OCI-LY1 (cell line): Measurements from ENCODE around the gene MBD5.

Experiments
- H2AFZ ChIP-seq: fragments of 200-600 bp; sonication (generic), shearing (Covaris generic); 2 replicates; pipeline ENCODE4 v1.6.0; 2014; ENCODE audit warnings: antibody characterized with exemption, mild to moderate bottlenecking, low read length
- H3F3A ChIP-seq: fragments of 200-600 bp; sonication (generic), shearing (Covaris generic); 2 replicates; pipeline ENCODE4 v1.6.0; 2014; ENCODE audit warnings: mild to moderate bottlenecking, antibody characterized with exemption, low read length, moderate library complexity; ENCODE audit not compliant: insufficient read depth
- H3K27ac ChIP-seq: fragments of 200-600 bp; sonication (generic); 2 replicates; pipeline ENCODE4 v1.5.1; 2014; ENCODE audit warnings: low read length, mixed run types, mild to moderate bottlenecking, low read depth; ENCODE audit not compliant: poor library complexity, severe bottlenecking
- H3K27me3 ChIP-seq: fragments of 200-600 bp; sonication (generic); 2 replicates; pipeline ENCODE4 v1.6.0; 2014; ENCODE audit warnings: antibody characterized with exemption, mild to moderate bottlenecking, low read length, moderate library complexity; ENCODE audit not compliant: insufficient read depth
- H3K36me3 ChIP-seq: fragments of 200-600 bp; sonication (generic); 2 replicates; pipeline ENCODE4 v1.6.1; 2014; ENCODE audit warnings: mild to moderate bottlenecking, antibody characterized with exemption, low read length, moderate library complexity, mixed read lengths; ENCODE audit not compliant: insufficient read depth
- H3K4me1 ChIP-seq: fragments of 200-600 bp; sonication (generic); 2 replicates; pipeline ENCODE4 v1.5.1; 2014; ENCODE audit warnings: mild to moderate bottlenecking, low read length, moderate library complexity; ENCODE audit not compliant: insufficient read depth, severe bottlenecking
- H3K4me2 ChIP-seq: fragments of 200-600 bp; sonication (generic), shearing (Covaris generic); 2 replicates; pipeline ENCODE4 v1.6.1; 2014; ENCODE audit warnings: low read length
- H3K4me3 ChIP-seq: fragments of 200-600 bp; sonication (generic); 2 replicates; pipeline ENCODE4 v1.5.1; 2014; ENCODE audit warnings: low read length, low read depth, mild to moderate bottlenecking, mixed read lengths; ENCODE audit not compliant: poor library complexity, severe bottlenecking
- H3K79me2 ChIP-seq: fragments of 200-600 bp; shearing (Covaris generic); 2 replicates; pipeline ENCODE4 v1.6.1; 2016; ENCODE audit warnings: mixed run types, low read length, mixed read lengths; ENCODE audit not compliant: insufficient read depth
- H3K9ac ChIP-seq: fragments of 200-600 bp; sonication (generic), shearing (Covaris generic); 2 replicates; pipeline ENCODE4 v1.6.1; 2014; ENCODE audit warnings: mild to moderate bottlenecking, low read length, mixed read lengths
- H3K9me2 ChIP-seq: fragments of 200-600 bp; sonication (generic), shearing (Covaris generic); 2 replicates; pipeline ENCODE4 v1.6.1; 2014; ENCODE audit warnings: low read depth, mild to moderate bottlenecking, low read length, mixed read lengths
- H3K9me3 ChIP-seq: fragments of 200-600 bp; shearing (Covaris generic); 2 replicates; pipeline ENCODE4 v1.6.1; 2014; ENCODE audit warnings: low read length, mixed read lengths
- H4K20me1 ChIP-seq: fragments of 200-600 bp; sonication (generic), shearing (Covaris generic); 2 replicates; pipeline ENCODE4 v1.6.0; 2016; ENCODE audit warnings: mild to moderate bottlenecking, low read length; ENCODE audit not compliant: insufficient read depth
- CTCF ChIP-seq: fragments of 200-600 bp; sonication (generic), shearing (Covaris generic); IDR thresholded peaks from 2 replicates; pipeline ENCODE4 v1.5.1; 2017; ENCODE audit warnings: mild to moderate bottlenecking, antibody characterized with exemption, low read length, moderate library complexity, mixed read lengths
- EZH2 ChIP-seq: fragments of 200-600 bp; sonication (generic), shearing (Covaris generic); IDR thresholded peaks from 2 replicates; pipeline ENCODE4 v1.8.0; 2017; ENCODE audit warnings: borderline replicate concordance, mixed run types, mild to moderate bottlenecking, antibody characterized with exemption, low read length, moderate library complexity, mixed read lengths

MBD5 gene

GRCh38 chr2:148525130-148525529 is 504.2 kb downstream of the MBD5 start:
- Histone ChIP-seq H3K9ac (no peak overlapping the region), H3K9me3 (no peaks in the 10 kb centered on the region), H3K4me2 (no peak overlapping the region), H3K4me1 (no peaks in the 10 kb centered on the region), H3K79me2 (no peaks in the 10 kb centered on the region), H3K4me3 (no peak overlapping the region), H3F3A (no peaks in the 10 kb centered on the region), H3K9me2 (no peaks in the 10 kb centered on the region), H3K27me3 (no peaks in the 10 kb centered on the region), H2AFZ (no peak overlapping the region), H3K27ac (no peak overlapping the region), H3K36me3 (no peaks in the 10 kb centered on the region), H4K20me1 (no peaks in the 10 kb centered on the region)
- TF ChIP-seq CTCF (no peak), EZH2 (no peak)

- Histone ChIP-seq H3K4me2 (no peak overlapping the region), H3K9me2 (no peaks in the 10 kb centered on the region)
Observed at GRCh38 chr2:148526509-148527346, 505.8 kb downstream of the MBD5 start.

GRCh38 chr2:148527488-148528340 is 506.8 kb downstream of the MBD5 start:
- H3K9me2 ChIP-seq: no peaks in the 10 kb centered on the region
- H3F3A ChIP-seq: no peaks in the 10 kb centered on the region
- H3K4me1 ChIP-seq: no peaks in the 10 kb centered on the region
- TF ChIP-seq CTCF: no peak
- TF ChIP-seq EZH2: no peak
- H3K4me2 ChIP-seq: no peak overlapping the region
- no peak overlapping the region for H3K9ac ChIP-seq
- H3K36me3 ChIP-seq: no peaks in the 10 kb centered on the region
- no peak overlapping the region for H3K4me3 ChIP-seq
- no peaks in the 10 kb centered on the region for H3K27me3 ChIP-seq
- no peaks in the 10 kb centered on the region for H3K9me3 ChIP-seq
- no peaks in the 10 kb centered on the region for H4K20me1 ChIP-seq
- no peak overlapping the region for H3K27ac ChIP-seq
- H3K79me2 ChIP-seq: no peaks in the 10 kb centered on the region
- H2AFZ ChIP-seq: no peak overlapping the region

More at GRCh38 chr2:148526509-148527346, 505.8 kb downstream of the MBD5 start:
- Histone ChIP-seq H3K4me1 (no peaks in the 10 kb centered on the region), H3K9ac (no peak overlapping the region), H3F3A (no peaks in the 10 kb centered on the region), H4K20me1 (no peaks in the 10 kb centered on the region), H3K27me3 (no peaks in the 10 kb centered on the region), H3K9me3 (no peaks in the 10 kb centered on the region), H3K36me3 (no peaks in the 10 kb centered on the region), H3K4me3 (no peak overlapping the region), H3K27ac (no peak overlapping the region), H3K79me2 (no peaks in the 10 kb centered on the region), H2AFZ (no peak overlapping the region)
- TF ChIP-seq CTCF (no peak), EZH2 (no peak)
